Testis (tissue), 2 donors: ENCODE data around the gene MPZL3.

ENCODE experiments used
- POLR2A ChIP-seq: fragments of 450-650 bp; IDR thresholded peaks from one replicate; pipeline ENCODE4 v1.6.1; 2017; ENCODE audit warnings: antibody characterized with exemption, mild to moderate bottlenecking, moderate library complexity
- TF ChIP-seq, protein P1 (sequence below), 3 experiments: fragments of 450-650 bp in 2 of 3; fragments of 200-600 bp in 1 of 3; sonication (generic) in 1 of 3; IDR thresholded peaks; one replicate each; pipeline ENCODE4 v1.5.1; 2016 to 2019; ENCODE audit warnings: antibody characterized with exemption in 3 of 3, mild to moderate bottlenecking in 2 of 3, moderate library complexity in 1 of 3

DNA sequence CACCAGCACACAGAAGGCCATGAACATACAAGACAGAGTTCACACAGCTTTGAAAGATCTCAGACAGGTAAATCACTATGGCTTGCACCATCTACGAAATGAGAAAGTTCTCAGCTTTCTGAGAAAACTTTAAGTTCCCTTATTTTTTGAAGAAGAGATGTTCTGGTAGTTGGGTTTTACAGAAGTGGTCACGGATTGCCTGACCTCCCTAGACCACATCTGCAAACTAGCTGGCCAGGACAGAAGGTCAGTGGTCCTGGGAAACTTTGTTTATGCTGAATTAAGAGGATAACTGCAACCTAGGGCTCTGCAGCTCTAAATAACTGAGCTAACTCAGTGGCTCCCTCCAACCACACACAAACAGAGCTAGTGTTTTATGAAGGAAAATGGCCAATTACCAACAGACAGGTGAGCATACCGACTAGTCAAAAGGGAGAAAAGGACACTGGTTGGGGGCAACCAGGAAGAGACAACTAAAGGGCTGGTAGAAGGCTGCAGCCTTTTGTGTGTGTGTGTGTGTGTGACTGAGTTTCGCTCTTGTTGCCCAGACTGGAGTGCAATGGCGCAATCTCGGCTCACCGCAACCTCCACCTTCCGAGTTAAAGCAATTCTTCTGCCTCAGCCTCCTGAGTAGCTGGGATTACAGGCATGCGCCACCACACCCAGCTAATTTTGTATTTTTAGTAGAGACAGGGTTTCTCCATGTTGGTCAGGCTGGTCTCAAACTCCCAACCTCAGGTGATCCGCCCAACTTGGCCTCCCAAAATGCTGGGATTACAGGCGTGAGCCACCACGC is 67.2 kb downstream of the MPZL3 start:
- TF ChIP-seq, protein P1, sequence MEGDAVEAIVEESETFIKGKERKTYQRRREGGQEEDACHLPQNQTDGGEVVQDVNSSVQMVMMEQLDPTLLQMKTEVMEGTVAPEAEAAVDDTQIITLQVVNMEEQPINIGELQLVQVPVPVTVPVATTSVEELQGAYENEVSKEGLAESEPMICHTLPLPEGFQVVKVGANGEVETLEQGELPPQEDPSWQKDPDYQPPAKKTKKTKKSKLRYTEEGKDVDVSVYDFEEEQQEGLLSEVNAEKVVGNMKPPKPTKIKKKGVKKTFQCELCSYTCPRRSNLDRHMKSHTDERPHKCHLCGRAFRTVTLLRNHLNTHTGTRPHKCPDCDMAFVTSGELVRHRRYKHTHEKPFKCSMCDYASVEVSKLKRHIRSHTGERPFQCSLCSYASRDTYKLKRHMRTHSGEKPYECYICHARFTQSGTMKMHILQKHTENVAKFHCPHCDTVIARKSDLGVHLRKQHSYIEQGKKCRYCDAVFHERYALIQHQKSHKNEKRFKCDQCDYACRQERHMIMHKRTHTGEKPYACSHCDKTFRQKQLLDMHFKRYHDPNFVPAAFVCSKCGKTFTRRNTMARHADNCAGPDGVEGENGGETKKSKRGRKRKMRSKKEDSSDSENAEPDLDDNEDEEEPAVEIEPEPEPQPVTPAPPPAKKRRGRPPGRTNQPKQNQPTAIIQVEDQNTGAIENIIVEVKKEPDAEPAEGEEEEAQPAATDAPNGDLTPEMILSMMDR (IDR thresholded peaks at IDR 0.05): no peak
- no peak for TF ChIP-seq POLR2A
